Right atrium auricular region (tissue), 2 donors: ENCODE measurements around the gene SIAE. TPM values are rescaled to one million over a fixed set of nuclear protein-coding genes. Genes with fewer than 3 reads are reported as not detected.

ENCODE experiments used
- DNase-seq: peaks from one replicate; pipeline ENCODE4 v3.0.0-alpha.2; 2019; ENCODE audit warnings: low spot score
- H3K27ac ChIP-seq, 2 donors: fragments of 200-600 bp; sonication (generic); 1 replicate in 1 of 2; 2 replicates in 1 of 2; pipeline ENCODE4 v1.5.1; 2016 to 2019
- H3K27me3 ChIP-seq, 2 donors: fragments of 200-600 bp; sonication (generic); one replicate each; pipeline versions ENCODE4 v1.5.1 to v1.6.0; 2017 to 2019
- H3K36me3 ChIP-seq: fragments of 200-600 bp; sonication (generic); one replicate; pipeline ENCODE4 v1.5.1; 2016
- H3K4me1 ChIP-seq, 2 donors: fragments of 200-600 bp; sonication (generic); one replicate each; pipeline versions ENCODE4 v1.5.1 to v1.6.0; 2017 to 2019
- H3K4me3 ChIP-seq, 2 donors: fragments of 200-600 bp; sonication (generic); 1 replicate in 1 of 2; 2 replicates in 1 of 2; pipeline ENCODE4 v1.5.1; 2017 to 2019; ENCODE audit warnings: mild to moderate bottlenecking in 1 of 2, moderate library complexity in 1 of 2
- H3K9me3 ChIP-seq, 2 donors: fragments of 200-600 bp; sonication (generic); one replicate each; pipeline ENCODE4 v1.5.1; 2019
- total RNA-seq, 2 donors: library from RNA; depleted of rRNA; stranded (reverse); fragments of >200 nt; gene quantifications; one replicate each; pipeline ENCODE4 v1.1.0, GENCODE V29; 2016
- TF ChIP-seq, protein P1 (sequence below), 2 donors: fragments of 200-600 bp; sonication (generic); IDR thresholded peaks; one replicate each; pipeline ENCODE4 v1.5.1; 2019; ENCODE audit warnings: antibody characterized with exemption in 2 of 2

The SIAE gene
- total RNA-seq, 2 donors from 2014 or later = 12.5 to 40.8 TPM

DNA sequence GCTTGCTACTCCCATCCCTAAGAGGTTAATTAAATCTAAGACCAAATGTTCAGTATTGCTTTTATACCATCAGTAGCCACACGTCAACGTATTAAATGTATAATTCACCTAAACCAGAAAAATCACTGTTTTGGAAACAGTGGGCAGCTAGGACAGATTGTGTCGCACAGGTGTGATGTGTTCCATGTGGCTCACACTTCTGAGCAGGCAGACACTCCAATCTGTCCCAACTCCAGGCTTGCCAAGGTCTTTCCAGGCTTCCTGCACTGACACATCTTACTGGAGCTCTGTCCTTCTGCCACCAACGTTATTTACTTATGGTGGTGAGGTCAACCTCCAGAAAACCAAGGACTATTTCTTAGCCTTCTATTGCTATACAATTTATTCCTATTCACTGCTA, 11.4 kb downstream of the SIAE start:
- no peaks in the 10 kb centered on the region for H3K27me3 ChIP-seq
- DNase-seq = no peak
- H3K9me3 ChIP-seq = no peaks in the 10 kb centered on the region
- no peaks in the 10 kb centered on the region for H3K4me1 ChIP-seq
- no peak overlapping the region for H3K4me3 ChIP-seq
- peaks cover 19% of the 10 kb centered on the region for H3K36me3 ChIP-seq
- TF ChIP-seq, protein P1, sequence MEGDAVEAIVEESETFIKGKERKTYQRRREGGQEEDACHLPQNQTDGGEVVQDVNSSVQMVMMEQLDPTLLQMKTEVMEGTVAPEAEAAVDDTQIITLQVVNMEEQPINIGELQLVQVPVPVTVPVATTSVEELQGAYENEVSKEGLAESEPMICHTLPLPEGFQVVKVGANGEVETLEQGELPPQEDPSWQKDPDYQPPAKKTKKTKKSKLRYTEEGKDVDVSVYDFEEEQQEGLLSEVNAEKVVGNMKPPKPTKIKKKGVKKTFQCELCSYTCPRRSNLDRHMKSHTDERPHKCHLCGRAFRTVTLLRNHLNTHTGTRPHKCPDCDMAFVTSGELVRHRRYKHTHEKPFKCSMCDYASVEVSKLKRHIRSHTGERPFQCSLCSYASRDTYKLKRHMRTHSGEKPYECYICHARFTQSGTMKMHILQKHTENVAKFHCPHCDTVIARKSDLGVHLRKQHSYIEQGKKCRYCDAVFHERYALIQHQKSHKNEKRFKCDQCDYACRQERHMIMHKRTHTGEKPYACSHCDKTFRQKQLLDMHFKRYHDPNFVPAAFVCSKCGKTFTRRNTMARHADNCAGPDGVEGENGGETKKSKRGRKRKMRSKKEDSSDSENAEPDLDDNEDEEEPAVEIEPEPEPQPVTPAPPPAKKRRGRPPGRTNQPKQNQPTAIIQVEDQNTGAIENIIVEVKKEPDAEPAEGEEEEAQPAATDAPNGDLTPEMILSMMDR (IDR thresholded peaks at IDR 0.05) = no peak
- no peak overlapping the region for H3K27ac ChIP-seq

GRCh38 chr11:124661553-124661952, 12.0 kb downstream of the SIAE start:
- no peak for DNase-seq
- no peaks in the 10 kb centered on the region for H3K27me3 ChIP-seq
- no peaks in the 10 kb centered on the region for H3K9me3 ChIP-seq
- H3K27ac ChIP-seq = no peak overlapping the region
- H3K4me3 ChIP-seq = no peak overlapping the region
- no peaks in the 10 kb centered on the region for H3K4me1 ChIP-seq
- H3K36me3 ChIP-seq = peaks cover 19% of the 10 kb centered on the region
- TF ChIP-seq, protein P1 (IDR thresholded peaks at IDR 0.05) = no peak

- Histone ChIP-seq H3K4me3 (no peak overlapping the region), H3K27me3 (no peaks in the 10 kb centered on the region), H3K36me3 (peaks cover 11% of the 10 kb centered on the region), H3K27ac (no peak overlapping the region), H3K9me3 (no peaks in the 10 kb centered on the region), H3K4me1 (no peaks in the 10 kb centered on the region)
- no peak for DNase-seq
- TF ChIP-seq, protein P1 (IDR thresholded peaks at IDR 0.05) = no peak
Observed at GRCh38 chr11:124658986-124659385, 14.6 kb downstream of the SIAE start.

DNA sequence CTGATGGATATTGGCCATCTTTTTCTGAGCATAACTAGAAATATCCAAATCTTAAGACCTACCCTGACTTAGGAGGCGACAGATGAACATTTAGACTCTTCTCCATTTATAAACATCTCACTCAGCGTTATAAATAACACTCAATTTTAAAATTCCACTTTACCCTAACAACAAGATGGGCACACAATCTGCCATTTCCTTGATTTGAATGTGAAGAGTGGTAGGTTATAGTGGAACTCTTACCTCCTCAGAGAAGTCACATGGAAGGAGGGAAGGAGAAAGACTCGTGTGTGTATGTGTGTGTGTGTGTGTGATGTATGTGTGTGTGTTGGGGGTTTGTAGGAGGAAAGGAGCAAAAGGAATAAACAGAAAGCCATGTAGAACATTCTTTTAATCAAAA, 15.0 kb downstream of the SIAE start:
- no peak for DNase-seq
- Histone ChIP-seq H3K36me3 (peaks cover 11% of the 10 kb centered on the region), H3K4me3 (no peak overlapping the region), H3K27ac (no peak overlapping the region), H3K27me3 (no peaks in the 10 kb centered on the region), H3K9me3 (no peaks in the 10 kb centered on the region), H3K4me1 (no peaks in the 10 kb centered on the region)
- TF ChIP-seq, protein P1 (IDR thresholded peaks at IDR 0.05) = no peak

DNA sequence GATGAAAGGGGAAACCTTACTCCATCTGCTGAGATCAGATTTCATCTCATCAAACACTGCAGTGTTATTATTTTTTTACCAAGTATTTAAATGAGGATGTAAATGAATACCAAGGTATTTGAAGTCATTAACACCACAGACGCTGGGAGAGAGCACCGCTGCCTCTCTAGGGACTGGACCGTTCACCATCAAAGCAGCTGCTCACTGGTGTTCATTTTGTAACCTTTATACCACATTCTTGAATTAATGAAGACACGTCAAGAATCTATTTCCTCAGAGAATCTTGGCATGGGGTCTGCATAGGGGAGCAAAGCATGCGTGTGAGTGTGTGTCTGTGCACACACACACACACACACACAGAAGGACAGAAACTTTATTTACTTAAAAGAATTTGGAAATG, 15.6 kb downstream of the SIAE start:
- Histone ChIP-seq H3K4me3 (no peak overlapping the region), H3K27me3 (no peaks in the 10 kb centered on the region), H3K36me3 (peaks cover 11% of the 10 kb centered on the region), H3K27ac (no peak overlapping the region), H3K4me1 (no peaks in the 10 kb centered on the region), H3K9me3 (no peaks in the 10 kb centered on the region)
- TF ChIP-seq, protein P1 (IDR thresholded peaks at IDR 0.05) = no peak
- no peak for DNase-seq
